Smooth muscle cell (in vitro differentiated cells): ENCODE results near the gene MPL. TPM values are rescaled to one million over a fixed set of nuclear protein-coding genes. Genes with fewer than 3 reads are reported as not detected.

Experiments used
- DNase-seq: peaks from one replicate; lab custom pipeline; 2025; ENCODE audit not compliant: unreplicated experiment; lab: John Stamatoyannopoulos, UW
- H2AFZ ChIP-seq: fragments of 200-600 bp; sonication (generic); 2 replicates; pipeline ENCODE4 v1.6.0; 2016; ENCODE audit warnings: antibody characterized with exemption, low read depth, mild to moderate bottlenecking
- H3F3A ChIP-seq: fragments of 200-600 bp; sonication (generic); 2 replicates; pipeline ENCODE4 v1.6.0; 2017; ENCODE audit warnings: antibody characterized with exemption, low read depth
- H3K27ac ChIP-seq: fragments of 200-600 bp; sonication (generic); 2 replicates; pipeline ENCODE4 v1.5.1; 2016; ENCODE audit warnings: low read depth, mild to moderate bottlenecking
- H3K27me3 ChIP-seq: fragments of 200-600 bp; sonication (generic); 2 replicates; pipeline ENCODE4 v1.6.1; 2016; ENCODE audit warnings: low read depth, mild to moderate bottlenecking
- H3K36me3 ChIP-seq: fragments of 200-600 bp; sonication (generic); 2 replicates; pipeline ENCODE4 v1.5.1; 2016; ENCODE audit warnings: low read depth
- H3K4me1 ChIP-seq: fragments of 200-600 bp; sonication (generic); 2 replicates; pipeline ENCODE4 v1.5.1; 2016; ENCODE audit warnings: low read depth
- H3K4me2 ChIP-seq: fragments of 200-600 bp; sonication (generic); 2 replicates; pipeline ENCODE4 v1.6.0; 2016; ENCODE audit warnings: mild to moderate bottlenecking
- H3K4me3 ChIP-seq: fragments of 200-600 bp; sonication (generic); 2 replicates; pipeline ENCODE4 v1.5.1; 2016; ENCODE audit warnings: mild to moderate bottlenecking
- H3K79me2 ChIP-seq: fragments of 200-600 bp; sonication (generic); 2 replicates; pipeline ENCODE4 v1.6.0; 2016; ENCODE audit warnings: low read depth, mild to moderate bottlenecking
- H3K9ac ChIP-seq: fragments of 200-600 bp; sonication (generic); 2 replicates; pipeline ENCODE4 v1.6.0; 2016; ENCODE audit warnings: low read depth
- H3K9me3 ChIP-seq: fragments of 200-600 bp; sonication (generic); replicated peaks from 2 replicates; pipeline ENCODE4 v1.5.1; 2016; ENCODE audit warnings: low read depth
- H4K20me1 ChIP-seq: fragments of 200-600 bp; sonication (generic); 2 replicates; pipeline ENCODE4 v1.6.0; 2016; ENCODE audit warnings: low read depth
- WGBS: methylation state at CpG from one replicate; pipeline ENCODE4 v1.1.7; 2016; ENCODE audit warnings: low lambda C conversion rate; 5-methylcytosine and 5-hydroxymethylcytosine counted together
- polyA plus RNA-seq: library from polyadenylated mRNA; unstranded; fragments of >200 nt; fragmentation: Nextera tagmentation; extraction: Ambion mirVana; gene quantifications from 2 replicates; pipeline ENCODE4 v1.2.1, GENCODE V29; 2016
- total RNA-seq: library from RNA; depleted of rRNA; stranded (reverse); fragments of >200 nt; gene quantifications from 2 replicates; pipeline ENCODE4 v1.2.3, GENCODE V29; 2014
- TF ChIP-seq, protein P1 (sequence below): fragments of 200-600 bp; sonication (generic); IDR thresholded peaks from 2 replicates; pipeline ENCODE4 v1.5.1; 2017; ENCODE audit warnings: borderline replicate concordance, mild to moderate bottlenecking, antibody characterized with exemption; ENCODE audit not compliant: insufficient read depth, poor library complexity, severe bottlenecking

The MPL gene
- total and polyA plus RNA-seq, 2 experiments from 2014 or later = not detected

DNA sequence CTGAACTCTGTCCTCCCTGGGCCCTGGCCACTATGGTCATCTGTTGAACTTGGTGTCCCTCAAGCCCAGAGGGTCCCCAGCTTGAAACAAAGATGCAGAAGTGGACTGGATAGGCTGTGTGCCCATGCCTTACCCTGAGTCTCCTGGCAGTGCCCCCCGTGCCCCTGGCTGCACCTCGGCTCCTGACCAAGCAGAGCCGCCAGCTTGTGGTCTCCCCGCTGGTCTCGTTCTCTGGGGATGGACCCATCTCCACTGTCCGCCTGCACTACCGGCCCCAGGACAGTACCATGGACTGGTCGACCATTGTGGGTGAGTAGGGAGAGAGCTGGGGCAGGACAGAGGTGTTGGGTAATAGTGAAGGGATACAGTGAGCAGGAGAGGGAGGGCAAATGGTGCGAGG is 26.1 kb upstream of the MPL start:
- no peaks in the 10 kb centered on the region for H3F3A ChIP-seq
- no peak overlapping the region for H3K27ac ChIP-seq
- H4K20me1 ChIP-seq = no peaks in the 10 kb centered on the region
- H3K4me1 ChIP-seq = no peaks in the 10 kb centered on the region
- TF ChIP-seq, protein P1, sequence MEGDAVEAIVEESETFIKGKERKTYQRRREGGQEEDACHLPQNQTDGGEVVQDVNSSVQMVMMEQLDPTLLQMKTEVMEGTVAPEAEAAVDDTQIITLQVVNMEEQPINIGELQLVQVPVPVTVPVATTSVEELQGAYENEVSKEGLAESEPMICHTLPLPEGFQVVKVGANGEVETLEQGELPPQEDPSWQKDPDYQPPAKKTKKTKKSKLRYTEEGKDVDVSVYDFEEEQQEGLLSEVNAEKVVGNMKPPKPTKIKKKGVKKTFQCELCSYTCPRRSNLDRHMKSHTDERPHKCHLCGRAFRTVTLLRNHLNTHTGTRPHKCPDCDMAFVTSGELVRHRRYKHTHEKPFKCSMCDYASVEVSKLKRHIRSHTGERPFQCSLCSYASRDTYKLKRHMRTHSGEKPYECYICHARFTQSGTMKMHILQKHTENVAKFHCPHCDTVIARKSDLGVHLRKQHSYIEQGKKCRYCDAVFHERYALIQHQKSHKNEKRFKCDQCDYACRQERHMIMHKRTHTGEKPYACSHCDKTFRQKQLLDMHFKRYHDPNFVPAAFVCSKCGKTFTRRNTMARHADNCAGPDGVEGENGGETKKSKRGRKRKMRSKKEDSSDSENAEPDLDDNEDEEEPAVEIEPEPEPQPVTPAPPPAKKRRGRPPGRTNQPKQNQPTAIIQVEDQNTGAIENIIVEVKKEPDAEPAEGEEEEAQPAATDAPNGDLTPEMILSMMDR = no peak
- H3K4me2 ChIP-seq = no peak overlapping the region
- no peaks in the 10 kb centered on the region for H3K79me2 ChIP-seq
- no peaks in the 10 kb centered on the region for H3K27me3 ChIP-seq
- no peak overlapping the region for H3K4me3 ChIP-seq
- H3K9ac ChIP-seq = no peak overlapping the region
- no peaks in the 10 kb centered on the region for H3K9me3 ChIP-seq
- H3K36me3 ChIP-seq = no peaks in the 10 kb centered on the region
- H2AFZ ChIP-seq = no peak overlapping the region
- DNase-seq = no peak
- WGBS = 98% methylated on average over 9 of the region's 9 CpGs

- 95% methylated on average over 18 of the region's 19 CpGs for WGBS
- H3K9me3 ChIP-seq = no peaks in the 10 kb centered on the region
- H3K79me2 ChIP-seq = no peaks in the 10 kb centered on the region
- H3K9ac ChIP-seq = no peak overlapping the region
- H3K4me2 ChIP-seq = no peak overlapping the region
- no peaks in the 10 kb centered on the region for H3K36me3 ChIP-seq
- no peak for DNase-seq
- H3K4me1 ChIP-seq = no peaks in the 10 kb centered on the region
- H3F3A ChIP-seq = no peaks in the 10 kb centered on the region
- no peak overlapping the region for H3K27ac ChIP-seq
- H4K20me1 ChIP-seq = no peaks in the 10 kb centered on the region
- H3K27me3 ChIP-seq = no peaks in the 10 kb centered on the region
- no peak overlapping the region for H2AFZ ChIP-seq
- TF ChIP-seq, protein P1 = no peak
- H3K4me3 ChIP-seq = no peak overlapping the region
Measured at GRCh38 chr1:43312212-43312623, 25.4 kb upstream of the MPL start.

GRCh38 chr1:43312663-43313515 is 24.7 kb upstream of the MPL start:
- H2AFZ ChIP-seq = no peak overlapping the region
- no peak for DNase-seq
- H3K79me2 ChIP-seq = no peaks in the 10 kb centered on the region
- H4K20me1 ChIP-seq = no peaks in the 10 kb centered on the region
- 95% methylated on average over 23 of the region's 24 CpGs for WGBS
- H3K4me2 ChIP-seq = no peak overlapping the region
- no peaks in the 10 kb centered on the region for H3K4me1 ChIP-seq
- no peak overlapping the region for H3K27ac ChIP-seq
- no peaks in the 10 kb centered on the region for H3F3A ChIP-seq
- H3K36me3 ChIP-seq = no peaks in the 10 kb centered on the region
- H3K9me3 ChIP-seq = no peaks in the 10 kb centered on the region
- H3K4me3 ChIP-seq = no peak overlapping the region
- TF ChIP-seq, protein P1 = no peak
- no peaks in the 10 kb centered on the region for H3K27me3 ChIP-seq
- no peak overlapping the region for H3K9ac ChIP-seq

DNA sequence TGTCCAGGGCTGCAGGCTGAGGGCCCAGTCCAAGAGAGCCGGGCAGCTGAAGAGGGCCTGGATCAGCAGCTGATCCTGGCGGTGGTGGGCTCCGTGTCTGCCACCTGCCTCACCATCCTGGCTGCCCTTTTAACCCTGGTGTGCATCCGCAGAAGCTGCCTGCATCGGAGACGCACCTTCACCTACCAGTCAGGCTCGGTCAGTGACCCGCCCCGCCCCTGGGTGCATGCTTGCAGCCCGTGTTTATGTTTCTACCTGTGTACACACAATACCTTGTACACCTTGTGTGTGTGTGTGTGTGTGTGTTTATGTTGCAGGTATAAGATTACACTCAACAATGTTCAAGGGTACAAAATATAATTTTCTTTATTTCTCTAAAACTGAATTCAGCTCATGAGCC is 23.8 kb upstream of the MPL start:
- 87% methylated on average over 10 of the region's 10 CpGs for WGBS
- H3K36me3 ChIP-seq = no peaks in the 10 kb centered on the region
- H4K20me1 ChIP-seq = no peaks in the 10 kb centered on the region
- H3K9me3 ChIP-seq = no peaks in the 10 kb centered on the region
- no peak overlapping the region for H3K9ac ChIP-seq
- no peak overlapping the region for H3K4me2 ChIP-seq
- H3K4me1 ChIP-seq = no peaks in the 10 kb centered on the region
- TF ChIP-seq, protein P1 = no peak
- H3K27ac ChIP-seq = no peak overlapping the region
- H3K27me3 ChIP-seq = no peaks in the 10 kb centered on the region
- no peak overlapping the region for H2AFZ ChIP-seq
- no peak for DNase-seq
- H3K79me2 ChIP-seq = no peaks in the 10 kb centered on the region
- H3K4me3 ChIP-seq = no peak overlapping the region
- no peaks in the 10 kb centered on the region for H3F3A ChIP-seq
